Mammary epithelial cell (primary cell): ENCODE data around the gene APOBEC2.

ENCODE experiments used
- EZH2 ChIP-seq: IDR thresholded peaks from 2 replicates; pipeline ENCODE4 v1.6.1; 2012; ENCODE audit warnings: low read length, inconsistent platforms, borderline replicate concordance
- TF ChIP-seq, protein P1 (sequence below), 2 donors: IDR thresholded peaks in 1 of 2; conservative IDR thresholded peaks in 1 of 2; 2 replicates each; pipeline ENCODE4 v1.5.1; 2011 to 2012; ENCODE audit warnings: inconsistent platforms in 2 of 2, low read length in 2 of 2, mild to moderate bottlenecking in 2 of 2, control low read depth in 1 of 2, low read depth in 1 of 2; ENCODE audit not compliant: insufficient read depth in 1 of 2; ENCODE audit errors: extremely low read depth in 1 of 2

- no peak for TF ChIP-seq EZH2
- TF ChIP-seq, protein P1, sequence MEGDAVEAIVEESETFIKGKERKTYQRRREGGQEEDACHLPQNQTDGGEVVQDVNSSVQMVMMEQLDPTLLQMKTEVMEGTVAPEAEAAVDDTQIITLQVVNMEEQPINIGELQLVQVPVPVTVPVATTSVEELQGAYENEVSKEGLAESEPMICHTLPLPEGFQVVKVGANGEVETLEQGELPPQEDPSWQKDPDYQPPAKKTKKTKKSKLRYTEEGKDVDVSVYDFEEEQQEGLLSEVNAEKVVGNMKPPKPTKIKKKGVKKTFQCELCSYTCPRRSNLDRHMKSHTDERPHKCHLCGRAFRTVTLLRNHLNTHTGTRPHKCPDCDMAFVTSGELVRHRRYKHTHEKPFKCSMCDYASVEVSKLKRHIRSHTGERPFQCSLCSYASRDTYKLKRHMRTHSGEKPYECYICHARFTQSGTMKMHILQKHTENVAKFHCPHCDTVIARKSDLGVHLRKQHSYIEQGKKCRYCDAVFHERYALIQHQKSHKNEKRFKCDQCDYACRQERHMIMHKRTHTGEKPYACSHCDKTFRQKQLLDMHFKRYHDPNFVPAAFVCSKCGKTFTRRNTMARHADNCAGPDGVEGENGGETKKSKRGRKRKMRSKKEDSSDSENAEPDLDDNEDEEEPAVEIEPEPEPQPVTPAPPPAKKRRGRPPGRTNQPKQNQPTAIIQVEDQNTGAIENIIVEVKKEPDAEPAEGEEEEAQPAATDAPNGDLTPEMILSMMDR (conservative IDR thresholded peaks at IDR 0.05 in 1 of 2, IDR thresholded peaks at IDR 0.05 in 1 of 2; ENCODE audit: extremely low read depth in 1 of 2, insufficient read depth in 1 of 2, low read depth in 1 of 2, low read length in 2 of 2), result no peak
Observed at GRCh38 chr6:41056768-41057490, 3.9 kb downstream of the APOBEC2 start.
